GM18505 (cell line): ENCODE measurements around the gene TRIM29.
"Not testable (repeated sequence)": the region's sequence is repeated elsewhere in the genome, so short reads cannot be mapped to it uniquely, and the experiment has no call there.

ENCODE experiments used
- ATAC-seq: cut with Tn5 transposase; IDR thresholded peaks from one replicate; pipeline ENCODE4 v1.9.1; 2021; ENCODE audit not compliant: unreplicated experiment
- POLR2A ChIP-seq: IDR thresholded peaks from 4 replicates; pipeline ENCODE4 v1.6.1; 2011; ENCODE audit warnings: borderline replicate concordance; ENCODE audit not compliant: insufficient read depth, insufficient read length; ENCODE audit errors: extremely low read depth

The TRIM29 gene

GRCh38 chr11:120160436-120160835 is 22.5 kb upstream of the TRIM29 start:
- ATAC-seq = no peak
- TF ChIP-seq POLR2A = no peak

GRCh38 chr11:120153221-120153620 is 15.3 kb upstream of the TRIM29 start:
- TF ChIP-seq POLR2A = no peak
- ATAC-seq = no peak

- ATAC-seq = no peak
- no peak for TF ChIP-seq POLR2A
Observed at GRCh38 chr11:120151536-120151935, 13.6 kb upstream of the TRIM29 start.

DNA sequence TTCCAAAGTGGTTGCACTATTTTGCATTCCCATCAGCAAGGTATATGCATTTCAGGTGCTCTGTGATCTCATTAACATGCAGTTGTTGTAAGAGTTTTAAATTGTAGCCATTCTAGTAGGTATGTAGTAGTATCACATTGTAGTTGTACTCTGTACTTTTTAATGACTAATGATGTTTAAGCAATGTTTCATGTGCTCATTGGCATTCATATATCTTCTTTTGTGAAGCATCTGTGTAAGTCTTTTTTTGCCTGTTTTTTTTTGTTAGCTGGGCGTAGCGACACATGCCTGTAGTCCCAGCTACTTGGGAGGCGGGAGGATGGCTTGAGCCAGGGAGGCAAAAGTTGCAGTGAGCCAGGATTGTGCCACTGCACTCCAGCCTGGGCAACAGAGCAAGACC is 11.3 kb upstream of the TRIM29 start:
- ATAC-seq = no peak
- TF ChIP-seq POLR2A = no peak

DNA sequence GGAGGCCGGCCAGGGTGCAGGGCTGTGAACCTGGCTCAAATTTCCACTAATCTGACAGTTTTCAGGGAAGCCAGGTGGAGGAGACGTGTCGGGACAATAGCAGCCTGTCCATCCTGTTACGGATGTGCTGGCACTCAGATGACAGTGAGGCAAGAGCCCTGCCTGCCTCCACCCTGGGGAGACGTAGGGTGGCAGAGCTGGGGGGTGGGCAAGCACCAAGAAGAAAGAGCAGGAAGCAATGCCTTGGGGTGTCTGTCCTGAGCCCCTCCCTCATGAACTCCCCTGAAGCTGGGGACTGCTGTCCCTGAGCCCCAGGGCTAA is 10.0 kb upstream of the TRIM29 start:
- TF ChIP-seq POLR2A = no peak
- no peak for ATAC-seq

DNA sequence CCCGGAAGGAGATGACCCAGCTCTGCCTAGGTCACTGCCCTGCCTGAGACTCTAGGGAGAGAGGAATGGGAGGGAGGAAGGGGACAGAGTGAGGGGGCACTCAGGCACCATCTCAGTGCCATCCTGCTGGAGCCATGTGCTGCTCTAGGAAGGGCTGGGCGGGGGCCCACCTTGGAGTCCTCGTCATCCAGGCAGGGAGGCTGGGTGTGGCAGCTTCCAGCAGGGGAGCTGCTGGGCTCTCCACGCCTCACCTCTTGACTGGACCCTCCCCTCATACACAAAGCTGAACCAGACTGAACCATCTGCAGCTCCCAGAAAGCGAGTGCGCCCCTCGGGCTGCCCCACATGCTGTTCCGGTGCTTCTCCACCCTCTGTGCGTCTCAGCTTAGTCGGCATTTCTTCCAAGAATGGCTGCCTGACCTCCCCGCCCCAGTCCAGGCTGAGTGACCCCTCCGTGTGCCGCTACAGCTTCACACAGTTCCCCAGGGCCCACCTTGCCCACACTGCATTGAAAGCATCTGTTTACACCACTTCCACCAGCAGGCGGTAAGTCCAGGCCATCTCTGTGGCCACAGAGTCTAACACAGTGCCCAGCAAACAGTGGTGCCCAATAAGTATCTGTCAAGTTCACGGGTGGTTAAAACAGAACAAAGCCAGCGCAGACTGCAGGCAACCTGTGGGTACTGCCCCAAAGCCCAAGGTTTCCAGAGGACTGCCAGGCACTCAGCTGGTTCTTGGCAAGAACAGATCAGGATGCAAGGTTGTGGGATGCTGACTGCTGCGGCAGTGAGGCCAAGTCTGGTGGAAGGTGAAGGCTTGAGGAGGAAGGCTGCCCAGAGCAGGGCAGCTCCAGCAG is 9.4 kb upstream of the TRIM29 start:
- ATAC-seq = no peak
- no peak for TF ChIP-seq POLR2A

DNA sequence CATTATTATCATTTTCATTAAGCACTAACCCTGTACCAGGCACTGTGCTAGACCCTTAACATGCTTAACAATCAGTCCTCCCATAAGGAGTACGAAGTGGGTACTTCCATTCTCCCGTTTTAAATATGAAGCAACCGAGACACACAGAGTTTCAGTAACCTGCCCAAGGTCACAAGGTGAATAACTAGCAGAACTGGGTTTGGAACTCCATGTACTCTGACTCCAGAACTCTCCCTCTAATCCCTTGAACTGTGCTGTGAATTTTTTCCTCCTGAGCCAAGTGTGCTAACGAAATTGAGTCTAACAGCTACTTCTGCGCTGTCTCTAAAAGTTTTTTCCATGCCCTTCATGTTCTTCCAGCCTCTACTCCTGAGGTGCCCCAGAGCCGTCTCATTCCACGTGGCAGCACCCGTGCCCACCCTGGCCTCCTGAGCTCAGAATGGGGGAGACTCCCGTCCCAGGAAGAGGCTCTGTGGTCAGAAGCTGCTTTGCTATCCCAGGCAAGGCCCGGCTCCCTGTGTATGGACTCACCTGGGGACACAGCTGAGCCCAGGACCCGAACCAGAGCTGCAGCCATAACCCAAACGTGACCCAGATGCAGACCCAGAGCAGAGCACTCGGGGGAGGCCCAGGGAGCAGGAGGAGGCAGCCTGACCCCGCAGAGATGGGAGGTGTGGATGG is 8.6 kb upstream of the TRIM29 start:
- ATAC-seq = no peak
- no peak for TF ChIP-seq POLR2A

GRCh38 chr11:120144501-120144900 is 6.6 kb upstream of the TRIM29 start:
- ATAC-seq = no peak
- TF ChIP-seq POLR2A = no peak

DNA sequence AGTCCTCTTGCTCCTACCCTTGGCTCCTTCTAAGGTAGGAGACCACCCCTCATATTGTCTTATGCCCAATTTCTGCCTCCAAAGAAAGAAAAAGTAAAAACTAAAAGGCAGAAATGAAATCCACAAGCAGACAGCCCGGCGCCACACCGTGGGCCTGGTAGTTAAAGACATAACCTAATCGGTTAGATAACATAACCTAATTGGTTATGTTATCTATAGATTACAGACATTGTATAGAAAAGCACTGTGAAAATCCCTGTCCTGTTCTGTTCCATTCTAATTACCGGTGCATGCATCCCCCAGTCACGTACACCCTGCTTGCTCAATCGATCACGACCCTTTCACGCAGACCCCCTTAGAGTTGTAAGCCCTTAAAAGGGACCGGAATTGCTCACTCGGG is 5.6 kb upstream of the TRIM29 start:
- not testable (repeated sequence) for ATAC-seq

GRCh38 chr11:120142441-120143100 is 4.7 kb upstream of the TRIM29 start:
- ATAC-seq = no peak

GRCh38 chr11:120141768-120142423 is 4.0 kb upstream of the TRIM29 start:
- no peak for TF ChIP-seq POLR2A
- no peak for ATAC-seq

More at GRCh38 chr11:120142441-120143100, 4.7 kb upstream of the TRIM29 start:
- TF ChIP-seq POLR2A = no peak

- TF ChIP-seq POLR2A = no peak
- no peak for ATAC-seq
Observed at GRCh38 chr11:120141113-120141767, 3.3 kb upstream of the TRIM29 start.
